Activated naive CD8-positive, alpha-beta T cell treated with anti-CD3 and anti-CD28 coated beads, Interleukin-2, amount 50 U/mL, for 16 hours (primary cell): ENCODE data around the gene MACROD1.
"Not testable (repeated sequence)": the region's sequence is repeated elsewhere in the genome, so short reads cannot be mapped to it uniquely, and the experiment has no call there.

Experiments
- DNase-seq: peaks from one replicate; pipeline ENCODE4 v3.0.0-alpha.2; 2020; ENCODE audit warnings: low read depth, low spot score

The MACROD1 gene

DNA sequence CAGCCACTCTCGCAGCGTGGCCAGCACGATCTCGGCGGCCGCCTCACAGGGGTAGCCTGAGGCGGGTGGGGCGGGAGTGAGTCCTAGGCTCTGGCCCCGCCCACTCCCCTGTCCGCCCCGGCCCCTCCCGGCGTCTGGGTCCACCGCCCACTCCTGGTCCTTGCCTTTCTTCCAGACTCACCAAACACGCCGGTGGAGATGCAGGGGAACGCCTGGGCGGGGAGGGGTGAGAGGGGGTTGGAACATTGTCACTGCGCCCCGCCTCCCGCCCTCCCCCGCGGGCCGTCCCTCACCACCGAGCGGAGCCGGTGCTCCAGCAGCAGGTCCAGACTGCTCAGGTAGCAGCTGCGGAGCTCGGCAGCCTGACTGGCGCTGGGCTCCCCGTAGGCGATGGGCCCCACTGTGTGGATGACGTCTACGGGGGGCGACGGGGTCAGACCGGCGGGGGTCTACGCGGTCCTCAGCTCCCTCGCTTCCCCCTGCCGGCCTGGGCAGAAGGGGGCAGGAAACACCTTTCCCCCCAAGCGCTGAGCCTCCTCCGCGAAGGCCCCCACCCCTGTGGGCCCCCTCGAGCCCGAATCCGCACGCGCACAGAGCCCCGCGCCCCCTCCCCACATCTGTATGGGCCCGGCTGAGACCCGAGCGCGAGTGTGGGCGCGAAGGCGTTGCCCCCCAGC lies 166.4 kb downstream of the MACROD1 start:
- peak; percentile 25 for DNase-seq

DNA sequence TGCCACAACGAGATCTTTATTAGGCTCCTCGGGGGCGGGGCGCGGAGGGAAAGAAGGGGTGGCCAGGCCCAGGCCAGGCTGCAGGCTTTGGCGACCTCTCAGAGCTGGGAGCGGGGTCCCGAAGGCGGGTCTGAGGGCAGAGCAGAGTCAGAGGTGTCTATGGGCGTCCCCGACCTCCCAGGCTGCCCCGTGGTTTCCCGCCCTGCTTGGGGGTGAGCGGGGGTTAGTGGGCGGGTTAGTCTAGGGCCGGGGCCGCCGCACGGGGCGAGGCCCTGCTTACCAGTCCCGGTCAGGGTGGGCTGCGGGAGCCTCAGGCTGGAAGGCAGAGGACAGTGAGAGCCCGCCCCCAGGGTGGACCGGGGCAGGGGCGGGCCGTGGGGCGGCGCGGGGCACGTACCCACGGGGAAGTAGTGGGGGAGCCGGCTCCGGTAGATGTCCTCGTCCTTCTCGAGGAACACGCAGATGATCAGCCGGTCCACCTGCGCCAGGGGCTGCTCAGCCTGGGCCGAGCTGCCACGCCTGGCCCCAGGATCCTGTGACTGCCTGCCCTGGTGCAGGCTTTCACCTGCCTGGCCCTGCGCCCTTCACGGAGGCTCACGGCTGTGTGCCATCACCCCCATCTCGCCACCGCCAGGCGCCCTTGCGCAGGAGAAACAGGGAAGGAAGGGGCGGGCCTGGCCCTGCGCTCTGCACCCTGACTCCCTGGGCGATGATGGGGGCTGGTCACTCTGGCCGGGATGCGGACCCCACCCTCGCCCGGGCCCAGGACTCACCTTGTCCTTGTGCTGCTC lies 167.2 kb downstream of the MACROD1 start:
- no peak for DNase-seq

DNA sequence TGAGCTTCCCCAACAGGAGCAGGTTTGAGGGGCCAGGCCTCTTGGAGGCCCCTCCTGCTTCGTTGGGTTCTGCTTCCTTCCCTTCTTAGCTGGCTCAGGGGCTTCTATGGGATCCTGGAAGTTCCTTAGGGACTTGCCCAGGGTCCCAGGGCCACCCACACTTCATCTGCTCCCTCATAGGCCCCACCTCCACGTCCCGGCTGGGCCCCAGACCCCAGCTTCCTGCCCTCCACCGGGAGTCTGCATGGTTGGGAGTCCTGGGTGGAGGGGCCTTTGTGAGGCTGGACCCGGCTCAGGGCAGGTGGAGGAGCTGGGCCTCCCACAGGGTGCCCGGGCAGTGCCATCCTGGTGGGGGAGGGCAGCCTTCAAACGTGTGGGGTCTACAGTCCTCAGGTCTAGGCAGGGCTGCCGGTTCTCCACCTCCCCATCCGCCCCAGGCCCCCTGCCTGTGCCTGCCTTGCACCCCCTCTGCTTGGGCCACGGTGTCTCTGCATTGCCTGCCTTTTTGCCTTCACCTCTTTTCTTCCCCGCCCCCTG lies 168.0 kb downstream of the MACROD1 start:
- no peak for DNase-seq

DNA sequence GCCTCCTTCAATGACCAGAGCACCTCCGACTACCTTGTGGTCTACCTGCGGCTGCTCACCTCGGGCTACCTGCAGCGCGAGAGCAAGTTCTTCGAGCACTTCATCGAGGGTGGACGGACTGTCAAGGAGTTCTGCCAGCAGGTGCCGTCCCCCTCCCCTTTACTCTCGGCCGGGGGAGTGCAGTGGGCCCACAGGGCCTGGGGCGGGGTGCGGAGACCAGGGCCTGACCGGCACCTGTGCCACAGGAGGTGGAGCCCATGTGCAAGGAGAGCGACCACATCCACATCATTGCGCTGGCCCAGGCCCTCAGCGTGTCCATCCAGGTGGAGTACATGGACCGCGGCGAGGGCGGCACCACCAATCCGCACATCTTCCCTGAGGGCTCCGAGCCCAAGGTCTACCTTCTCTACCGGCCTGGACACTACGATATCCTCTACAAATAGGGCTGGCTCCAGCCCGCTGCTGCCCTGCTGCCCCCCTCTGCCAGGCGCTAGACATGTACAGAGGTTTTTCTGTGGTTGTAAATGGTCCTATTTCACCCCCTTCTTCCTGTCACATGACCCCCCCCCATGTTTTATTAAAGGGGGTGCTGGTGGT lies 168.7 kb downstream of the MACROD1 start:
- no peak for DNase-seq

DNA sequence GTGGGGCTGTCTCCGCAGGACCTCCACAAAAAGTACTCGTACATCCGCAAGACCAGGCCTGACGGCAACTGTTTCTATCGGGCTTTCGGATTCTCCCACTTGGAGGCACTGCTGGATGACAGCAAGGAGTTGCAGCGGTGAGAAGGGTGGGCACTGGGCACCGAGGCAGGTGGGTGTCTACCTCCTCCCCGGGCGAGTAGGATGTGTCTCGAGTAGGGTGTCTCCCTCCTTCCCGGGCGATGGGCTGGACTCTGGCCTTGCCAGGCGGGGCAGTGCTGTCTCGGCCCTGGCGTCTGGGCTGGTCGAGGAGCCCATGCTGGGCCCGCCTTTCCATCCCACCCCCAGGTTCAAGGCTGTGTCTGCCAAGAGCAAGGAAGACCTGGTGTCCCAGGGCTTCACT lies 169.4 kb downstream of the MACROD1 start:
- no peak for DNase-seq

DNA sequence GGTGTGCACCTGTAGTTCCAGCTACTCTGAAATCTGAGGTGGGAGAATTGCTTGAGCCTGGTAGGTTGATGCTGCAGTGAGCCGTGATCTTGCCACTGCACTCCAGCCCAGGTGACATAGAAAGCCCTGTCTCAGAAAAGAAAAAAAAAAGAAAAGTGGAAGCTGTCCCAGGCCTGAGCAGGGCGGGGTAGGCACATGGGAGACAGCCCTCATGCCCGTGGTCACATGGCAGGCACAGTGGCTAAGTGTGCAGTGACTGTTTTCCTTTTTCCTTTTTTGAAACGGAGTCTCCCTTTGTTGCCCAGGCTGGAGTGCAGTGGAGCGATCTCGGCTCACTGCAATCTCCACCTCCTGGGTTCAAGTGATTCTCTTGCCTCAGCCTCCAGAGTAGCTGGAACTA lies 171.9 kb downstream of the MACROD1 start:
- no peak for DNase-seq

DNA sequence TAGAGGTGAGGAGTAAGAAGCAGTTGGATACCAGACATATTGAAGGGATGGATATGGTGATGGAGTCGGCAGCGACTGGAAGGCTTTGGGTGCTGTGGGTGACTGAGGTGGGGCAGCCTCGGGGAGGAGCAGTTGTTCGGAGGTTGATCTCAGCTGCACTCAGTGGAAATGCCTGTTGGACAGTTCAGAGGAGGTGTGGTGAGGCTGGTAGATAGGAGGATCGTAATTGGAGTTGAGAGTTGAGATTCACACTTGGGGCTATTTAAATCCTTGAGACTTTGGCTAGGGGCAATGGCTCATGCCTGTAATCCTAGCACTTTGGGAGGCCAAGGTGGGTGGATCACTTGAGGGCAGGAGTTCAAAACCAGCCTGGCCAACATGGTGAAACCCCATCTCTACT lies 172.8 kb downstream of the MACROD1 start:
- DNase-seq, result no peak

DNA sequence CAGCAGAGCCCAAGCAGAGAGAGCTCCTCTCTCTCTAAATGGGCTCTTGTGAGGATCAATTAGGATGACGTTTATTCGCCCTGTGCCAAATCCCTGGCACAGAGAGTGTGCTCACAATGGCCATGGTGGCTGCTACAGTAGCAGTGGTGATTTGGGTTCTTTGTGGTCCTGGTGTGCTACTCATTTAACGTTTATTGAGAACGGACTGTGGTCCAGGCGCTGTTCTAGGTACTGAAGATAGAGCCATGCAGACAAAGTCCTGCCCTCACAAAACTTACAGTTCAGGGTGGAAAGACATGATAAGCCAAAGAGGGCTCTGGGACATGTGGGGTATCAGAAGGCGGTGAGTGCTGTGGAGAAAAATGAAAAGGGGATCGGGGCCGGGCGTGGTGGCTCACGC lies 174.4 kb downstream of the MACROD1 start:
- DNase-seq, result no peak

DNA sequence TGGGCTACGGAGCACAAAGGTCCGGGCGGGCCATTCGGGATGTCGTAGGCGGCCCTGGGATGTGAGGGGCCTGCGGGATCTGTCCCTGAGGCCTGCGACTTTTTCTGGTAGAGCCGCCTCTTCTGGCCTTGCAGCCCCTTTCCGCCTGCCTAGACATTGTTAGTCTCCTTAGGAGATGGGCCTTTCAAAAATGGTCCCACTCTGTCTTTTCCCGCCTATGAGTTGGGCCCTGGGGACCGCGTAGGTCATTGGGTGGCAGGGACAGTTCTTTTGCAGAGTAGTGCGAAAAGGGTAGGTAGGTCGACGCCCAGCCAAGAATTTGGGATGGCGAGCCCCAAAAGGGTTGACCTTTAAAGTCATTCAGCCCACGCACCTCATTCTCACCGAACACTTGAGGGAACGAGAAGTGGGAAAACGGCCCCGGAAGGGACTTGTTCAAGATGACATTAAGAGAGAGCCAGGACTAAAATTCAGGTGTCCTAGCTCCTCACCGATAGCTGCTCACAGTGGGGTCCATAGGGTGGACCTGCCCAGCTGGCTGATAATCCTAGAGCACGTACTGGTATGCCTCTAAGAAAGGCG lies 178.9 kb downstream of the MACROD1 start:
- DNase-seq, result no peak

DNA sequence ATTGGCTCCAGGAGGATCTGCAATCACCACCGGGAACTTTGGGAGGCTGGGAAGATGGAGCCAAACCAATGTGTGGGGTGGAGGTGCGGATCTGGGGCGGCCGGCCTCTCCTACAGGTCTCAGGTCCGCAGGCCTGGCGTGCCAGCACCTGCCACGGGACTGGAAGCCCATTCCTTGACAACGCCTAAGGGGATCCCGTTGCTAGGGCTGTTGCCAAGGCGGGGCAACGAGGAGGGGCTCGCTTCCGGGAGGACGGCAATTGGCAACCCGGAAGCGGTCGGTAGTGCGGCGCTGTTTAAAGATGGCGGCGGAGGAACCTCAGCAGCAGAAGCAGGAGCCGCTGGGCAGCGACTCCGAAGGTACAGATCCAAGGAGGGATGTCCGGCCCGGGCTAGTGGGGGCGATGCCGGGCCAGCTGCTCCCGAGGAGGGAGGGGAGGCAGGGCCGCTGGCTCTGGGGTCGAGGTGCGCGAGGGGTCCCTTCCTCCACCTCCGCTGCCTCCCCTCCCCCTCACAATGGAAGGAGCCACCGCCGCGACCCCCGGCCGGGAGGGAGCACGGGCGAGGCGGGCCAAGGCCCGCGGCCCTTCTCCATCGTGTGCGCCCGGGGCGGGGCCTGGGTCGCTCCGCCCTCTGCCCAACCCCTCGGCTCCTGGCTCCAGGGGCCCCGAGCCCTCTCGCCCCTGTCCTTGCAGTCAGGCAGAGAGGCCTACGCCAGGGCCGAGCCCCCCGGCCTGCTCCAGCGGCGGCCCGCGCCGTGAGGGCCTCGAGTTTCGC lies 179.6 kb downstream of the MACROD1 start, which contains the start of gene OTUB1:
Gene OTUB1, plus strand, starts transcription at position 283 of the 776 bp plus-strand sequence. Its CDS starts 19 bp downstream, at position 302.
- peak; percentile 70 for DNase-seq

DNA sequence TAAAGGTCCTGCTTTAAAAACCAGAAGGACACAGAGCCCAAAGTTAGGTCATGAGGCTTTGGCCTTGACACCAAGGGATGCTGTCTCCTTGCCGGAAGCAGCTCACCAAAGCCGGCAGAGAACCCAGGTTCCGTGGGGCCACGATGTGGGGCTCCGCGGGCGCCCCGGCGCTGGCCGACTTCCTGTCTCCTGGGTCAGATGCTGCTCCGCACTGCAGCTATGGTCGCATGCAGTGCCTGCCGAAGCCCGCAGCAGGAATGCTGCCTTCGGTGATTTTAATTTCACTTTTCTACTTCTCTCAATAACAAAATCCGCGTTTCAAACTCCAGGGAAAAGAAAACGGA lies 180.1 kb downstream of the MACROD1 start:
- peak; percentile 37 for DNase-seq

DNA sequence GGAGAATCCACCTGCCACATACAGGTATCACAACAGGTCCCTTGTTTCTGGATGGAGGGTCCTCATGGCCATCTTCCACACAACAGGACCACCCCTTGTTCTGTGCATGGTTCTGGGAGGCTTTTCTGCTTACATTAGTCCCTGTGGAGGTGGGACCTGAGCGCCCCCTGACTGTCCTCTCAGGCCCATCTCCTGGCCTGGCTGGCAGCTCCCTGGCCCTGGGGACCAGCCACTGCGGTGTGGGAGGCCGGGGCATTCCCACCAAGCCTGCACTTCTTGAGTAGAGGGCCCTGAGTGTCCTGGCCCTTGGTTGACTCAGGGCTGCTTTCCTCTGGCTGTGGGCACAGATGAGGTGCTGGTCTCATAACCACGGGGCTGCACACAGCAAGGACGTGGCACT lies 186.5 kb downstream of the MACROD1 start:
- DNase-seq, result no peak

DNA sequence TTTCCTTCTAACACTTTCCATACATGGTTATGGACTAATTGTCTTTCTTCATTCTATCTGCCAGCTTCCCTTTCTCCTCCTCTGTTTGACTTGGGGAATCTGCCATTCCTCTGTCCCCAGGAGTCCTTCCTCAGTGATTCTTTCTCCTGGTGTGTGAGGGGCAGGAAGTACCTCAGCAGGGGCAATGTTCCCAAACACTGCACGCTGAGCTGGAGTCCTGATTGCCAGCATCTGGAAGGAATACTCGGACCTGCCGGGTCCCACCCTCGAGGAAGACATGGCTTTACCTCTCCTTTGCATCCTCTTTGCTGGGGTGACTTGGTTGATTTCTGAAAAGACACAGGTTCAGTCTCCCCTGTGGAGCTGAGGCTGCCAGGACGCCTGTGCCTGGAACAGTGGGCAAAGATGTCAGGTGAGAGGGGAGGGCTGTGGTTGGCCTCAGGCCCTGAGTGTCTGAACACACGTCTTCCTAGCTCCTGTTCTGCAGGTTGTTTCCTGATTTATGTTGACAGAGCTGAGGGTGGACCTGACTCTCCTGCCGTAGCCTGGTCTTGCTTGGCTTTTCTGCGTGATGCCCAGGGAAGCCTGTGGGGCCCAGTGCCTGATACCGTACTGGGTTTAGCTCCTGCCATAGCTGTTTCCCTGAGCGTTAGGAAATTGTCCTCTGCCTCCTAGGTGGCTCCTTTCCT lies 187.2 kb downstream of the MACROD1 start:
- DNase-seq, result no peak

DNA sequence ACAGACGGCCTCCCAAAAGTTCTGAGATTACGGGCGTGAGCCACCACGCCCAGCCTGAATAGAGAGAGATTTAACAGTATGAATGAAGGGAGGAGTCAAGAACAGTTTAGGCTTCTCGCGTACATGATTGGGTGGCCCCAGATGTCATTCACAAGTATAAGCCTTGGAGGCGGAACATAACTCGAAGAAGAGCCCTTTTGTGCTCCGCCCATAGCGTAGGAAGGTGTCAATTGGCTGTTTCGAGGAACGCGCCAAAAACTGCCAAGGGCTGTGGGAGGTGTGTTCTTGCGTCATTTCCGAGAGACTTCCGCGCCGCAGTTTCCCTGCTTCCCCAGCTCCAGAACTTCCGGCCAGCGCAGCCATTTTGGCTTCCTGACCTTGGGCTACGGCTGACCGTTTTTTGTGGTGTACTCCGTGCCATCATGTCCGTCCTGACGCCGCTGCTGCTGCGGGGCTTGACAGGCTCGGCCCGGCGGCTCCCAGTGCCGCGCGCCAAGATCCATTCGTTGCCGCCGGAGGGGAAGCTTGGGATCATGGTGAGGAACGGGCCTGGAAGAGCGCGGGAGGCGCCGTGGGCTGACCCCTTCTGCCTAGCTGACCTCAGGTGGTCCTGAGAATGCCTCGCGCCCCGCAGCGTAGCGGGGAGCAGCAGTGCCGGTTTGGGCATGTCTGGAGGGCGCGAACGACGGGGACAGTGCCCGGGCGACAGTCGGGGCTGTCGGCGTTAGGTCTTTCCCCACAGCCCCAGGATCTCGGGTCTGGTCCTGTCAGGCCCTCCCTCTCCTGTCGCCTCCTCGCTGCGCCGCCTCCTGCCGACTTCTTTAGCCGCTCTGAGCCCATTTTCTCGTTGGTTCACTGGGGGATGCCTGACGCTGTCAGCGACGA lies 191.4 kb downstream of the MACROD1 start, which contains the start of gene COX8A:
Gene COX8A, plus strand, starts transcription at position 362 of the 885 bp plus-strand sequence. Its CDS starts 61 bp downstream, at position 423.
- DNase-seq, result peak; percentile 92

DNA sequence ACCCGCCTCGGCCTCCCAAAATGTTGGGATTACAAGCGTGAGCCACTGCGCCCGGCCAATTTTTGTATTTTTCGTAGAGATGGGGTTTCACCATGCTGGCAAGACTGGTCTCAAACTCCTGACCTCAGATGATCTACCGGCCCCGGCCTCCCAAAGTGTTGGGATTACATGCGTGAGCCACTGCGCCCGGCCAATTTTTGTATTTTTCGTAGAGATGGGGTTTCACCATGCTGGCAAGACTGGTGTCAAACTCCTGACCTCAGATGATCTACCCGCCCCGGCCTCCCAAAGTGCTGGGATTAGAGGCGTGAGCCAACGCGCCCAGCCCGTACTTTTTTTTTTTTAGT lies 192.0 kb downstream of the MACROD1 start:
- DNase-seq, result not testable (repeated sequence)

DNA sequence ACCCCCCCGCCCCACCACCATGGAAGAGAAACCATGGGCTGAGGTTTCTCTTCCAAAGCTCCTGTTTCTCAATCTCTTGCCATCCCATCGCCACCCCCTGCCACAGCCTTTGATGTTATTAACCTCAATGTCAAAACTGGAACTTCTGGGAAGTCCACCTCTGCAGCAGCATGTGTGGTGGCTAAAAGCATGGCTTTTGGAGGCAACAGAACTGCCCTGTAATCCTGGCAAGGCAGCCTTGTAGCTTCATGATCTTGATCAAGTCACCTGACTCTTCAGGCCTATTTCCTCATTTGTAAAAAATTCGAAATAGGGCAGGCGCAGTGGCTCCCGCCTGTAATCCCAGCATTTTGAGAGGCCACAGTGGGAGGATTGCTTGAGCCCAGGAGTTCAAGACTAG lies 195.0 kb downstream of the MACROD1 start:
- DNase-seq, result no peak

DNA sequence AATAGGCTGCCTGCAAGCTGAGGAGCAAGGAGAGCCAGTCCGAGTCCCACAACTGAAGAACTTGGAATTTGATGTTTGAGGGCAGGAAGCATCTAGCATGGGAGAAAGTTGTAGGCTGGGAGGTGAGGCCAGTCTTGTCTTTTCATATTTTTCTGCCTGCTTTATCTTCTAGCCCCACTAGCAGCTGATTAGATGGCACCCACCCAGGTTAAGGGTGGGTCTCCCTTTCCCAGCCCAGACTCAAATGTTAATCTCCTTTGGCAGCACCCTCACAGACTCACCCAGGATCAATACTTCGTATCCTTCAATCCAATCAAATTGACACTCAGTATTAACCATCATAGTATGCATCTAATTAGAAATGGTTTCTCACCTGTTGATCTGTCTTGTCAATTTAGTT lies 196.5 kb downstream of the MACROD1 start:
- DNase-seq, result no peak

DNA sequence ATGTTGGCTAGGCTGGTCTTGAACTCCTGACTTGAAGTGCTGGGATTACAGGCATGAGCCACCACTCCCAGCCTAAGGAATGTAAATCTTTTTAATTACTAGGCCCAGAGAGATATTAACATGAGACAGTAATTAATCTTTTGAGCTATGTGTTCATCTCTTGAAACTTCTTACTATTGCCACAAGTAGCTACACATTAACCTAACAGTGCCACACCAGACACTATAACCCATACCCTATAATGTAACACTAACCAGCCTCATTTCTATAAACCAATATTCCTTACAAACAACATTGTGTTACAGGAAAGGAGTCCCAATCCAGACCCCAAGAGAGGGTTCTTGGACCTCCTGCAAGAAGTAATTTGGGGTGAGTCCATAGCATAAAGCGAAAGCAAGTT lies 199.5 kb downstream of the MACROD1 start:
- DNase-seq, result no peak

DNA sequence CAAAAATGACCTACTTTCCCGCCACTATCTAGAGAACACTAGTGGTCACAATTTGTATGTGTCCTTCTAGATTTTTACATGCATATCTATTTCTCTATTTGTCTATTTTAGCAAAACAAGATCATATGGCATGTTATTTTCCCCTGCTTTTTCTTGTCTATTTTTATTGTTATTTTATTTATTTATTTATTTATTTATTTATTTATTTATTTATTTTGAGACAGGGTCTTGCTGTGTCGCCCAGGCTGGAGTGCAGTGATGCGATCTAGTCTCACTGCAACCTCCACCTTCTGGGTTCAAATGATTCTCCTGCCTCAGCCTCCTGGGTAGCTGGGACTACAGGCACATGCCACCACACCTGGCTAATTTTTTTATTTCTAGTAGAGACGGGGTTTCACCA lies 202.0 kb downstream of the MACROD1 start:
- not testable (repeated sequence) for DNase-seq
